Choroid plexus epithelial cell (primary cell): ENCODE results near the gene VRK3.
A peak's percentile ranks its signal among the peaks of the same experiment; 100 is the strongest.

Source experiments
- DNase-seq: peaks from one replicate; pipeline ENCODE4 v3.0.0-alpha.2; 2010; ENCODE audit warnings: low read depth
- H3K4me3 ChIP-seq: 2 replicates; pipeline ENCODE4 v1.5.1; 2011; ENCODE audit warnings: low read depth, mild to moderate bottlenecking, control low read depth, low read length, moderate library complexity
- CTCF ChIP-seq: conservative IDR thresholded peaks from 2 replicates; pipeline ENCODE4 v1.5.1; 2011; ENCODE audit warnings: low read depth, mild to moderate bottlenecking, control low read depth, inconsistent platforms, low read length, moderate library complexity

VRK3 gene

GRCh38 chr19:50058425-50058824, 33.3 kb upstream of the VRK3 start:
- TF ChIP-seq CTCF, result no peak
- no peak overlapping the region for H3K4me3 ChIP-seq
- no peak for DNase-seq

- H3K4me3 ChIP-seq, result no peak overlapping the region
- no peak for TF ChIP-seq CTCF
- no peak for DNase-seq
Measured at GRCh38 chr19:50053119-50053518, 27.9 kb upstream of the VRK3 start.

- H3K4me3 ChIP-seq, result no peak overlapping the region
- no peak for TF ChIP-seq CTCF
- no peak for DNase-seq
Measured at GRCh38 chr19:50051964-50052363, 26.8 kb upstream of the VRK3 start.

- peak overlapping the region; percentile 57 for H3K4me3 ChIP-seq
- peak; percentile 6 for DNase-seq
Measured at GRCh38 chr19:50051228-50051895, 26.2 kb upstream of the VRK3 start.

- DNase-seq, result peak; percentile 73
- H3K4me3 ChIP-seq, result peak overlapping the region; percentile 57
- no peak for TF ChIP-seq CTCF
Measured at GRCh38 chr19:50050406-50051227, 25.4 kb upstream of the VRK3 start.

GRCh38 chr19:50047671-50048070, 22.5 kb upstream of the VRK3 start:
- TF ChIP-seq CTCF, result no peak
- H3K4me3 ChIP-seq, result no peak overlapping the region
- DNase-seq, result no peak

GRCh38 chr19:50046649-50047503, 21.7 kb upstream of the VRK3 start:
- peak; percentile 5 for DNase-seq
- no peak overlapping the region for H3K4me3 ChIP-seq

More at GRCh38 chr19:50046649-50047503, 21.7 kb upstream of the VRK3 start:
- peak; percentile 44 for TF ChIP-seq CTCF
